GM12875 (cell line): ENCODE data around the gene PTPN20.

Experiments used
- H3K4me3 ChIP-seq: one replicate; pipeline ENCODE4 v1.5.1; 2011; ENCODE audit warnings: low read depth, low read length, control low read depth
- TF ChIP-seq, protein P1 (sequence below): IDR thresholded peaks from 2 replicates; pipeline ENCODE4 v1.5.1; 2011; ENCODE audit warnings: low read depth, mild to moderate bottlenecking, control low read depth, inconsistent platforms, low read length, moderate library complexity, borderline replicate concordance; ENCODE audit not compliant: insufficient read depth

Gene PTPN20

DNA sequence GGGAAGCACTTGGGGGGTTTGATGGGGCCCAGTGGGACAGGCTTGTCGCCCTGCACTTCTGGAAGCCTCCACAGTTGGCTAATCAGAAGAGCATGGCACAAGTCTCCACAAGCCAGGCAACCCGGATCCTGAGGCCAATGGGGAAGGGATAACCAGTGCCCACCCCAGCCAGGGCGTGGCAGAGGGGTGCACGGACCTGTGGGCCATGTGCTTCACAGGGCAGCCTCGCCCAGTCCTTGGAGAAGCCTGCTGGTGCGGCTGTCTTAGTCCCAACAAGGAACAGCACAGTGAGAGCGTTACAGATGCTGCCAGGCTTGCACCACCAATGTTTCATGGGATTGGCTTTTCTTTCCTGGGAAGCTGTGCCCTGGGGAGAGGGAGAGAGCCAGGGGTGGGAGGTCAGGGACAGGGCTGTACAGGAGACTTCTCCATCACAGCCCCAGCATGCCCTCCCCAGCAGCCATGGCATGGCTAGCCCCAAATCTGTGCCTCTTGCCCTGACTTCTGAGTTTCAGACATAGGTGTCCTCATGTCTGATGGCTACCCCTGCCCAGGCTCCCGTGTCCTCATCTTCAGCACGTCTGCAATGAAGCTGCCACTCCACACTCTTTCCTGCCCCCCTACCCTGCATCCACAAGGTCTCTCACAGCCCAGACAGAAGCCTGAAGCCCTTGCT, 116.0 kb downstream of the PTPN20 start:
- no peak overlapping the region for H3K4me3 ChIP-seq
- TF ChIP-seq, protein P1, sequence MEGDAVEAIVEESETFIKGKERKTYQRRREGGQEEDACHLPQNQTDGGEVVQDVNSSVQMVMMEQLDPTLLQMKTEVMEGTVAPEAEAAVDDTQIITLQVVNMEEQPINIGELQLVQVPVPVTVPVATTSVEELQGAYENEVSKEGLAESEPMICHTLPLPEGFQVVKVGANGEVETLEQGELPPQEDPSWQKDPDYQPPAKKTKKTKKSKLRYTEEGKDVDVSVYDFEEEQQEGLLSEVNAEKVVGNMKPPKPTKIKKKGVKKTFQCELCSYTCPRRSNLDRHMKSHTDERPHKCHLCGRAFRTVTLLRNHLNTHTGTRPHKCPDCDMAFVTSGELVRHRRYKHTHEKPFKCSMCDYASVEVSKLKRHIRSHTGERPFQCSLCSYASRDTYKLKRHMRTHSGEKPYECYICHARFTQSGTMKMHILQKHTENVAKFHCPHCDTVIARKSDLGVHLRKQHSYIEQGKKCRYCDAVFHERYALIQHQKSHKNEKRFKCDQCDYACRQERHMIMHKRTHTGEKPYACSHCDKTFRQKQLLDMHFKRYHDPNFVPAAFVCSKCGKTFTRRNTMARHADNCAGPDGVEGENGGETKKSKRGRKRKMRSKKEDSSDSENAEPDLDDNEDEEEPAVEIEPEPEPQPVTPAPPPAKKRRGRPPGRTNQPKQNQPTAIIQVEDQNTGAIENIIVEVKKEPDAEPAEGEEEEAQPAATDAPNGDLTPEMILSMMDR = no peak

DNA sequence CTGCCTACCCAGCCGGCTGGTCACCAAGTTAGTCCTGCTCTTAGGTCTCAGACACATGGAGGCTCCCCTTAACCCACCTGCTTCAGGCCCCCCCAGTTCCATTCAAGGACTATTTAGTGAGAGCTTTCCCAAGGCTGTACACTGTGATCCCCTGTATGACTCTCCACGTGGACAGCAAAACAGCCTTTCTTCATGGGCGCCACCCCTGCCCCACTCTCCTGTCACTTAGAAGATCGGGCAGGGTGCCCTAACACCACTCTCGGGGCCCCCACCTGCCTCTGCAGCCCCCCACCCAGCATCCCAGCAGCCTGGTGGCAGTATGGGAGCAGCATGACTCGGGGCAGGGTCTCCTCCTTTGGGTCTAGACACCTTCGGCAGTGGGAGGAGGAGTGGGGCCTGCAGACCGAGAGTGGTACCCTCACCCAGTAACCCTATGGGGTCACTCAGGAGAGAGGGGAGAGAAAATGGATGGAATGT, 116.6 kb downstream of the PTPN20 start:
- TF ChIP-seq, protein P1 = no peak
- H3K4me3 ChIP-seq = no peak overlapping the region

- TF ChIP-seq, protein P1 = no peak
- H3K4me3 ChIP-seq = no peak overlapping the region
Observed at GRCh38 chr10:47028466-47028865, 117.2 kb downstream of the PTPN20 start.

DNA sequence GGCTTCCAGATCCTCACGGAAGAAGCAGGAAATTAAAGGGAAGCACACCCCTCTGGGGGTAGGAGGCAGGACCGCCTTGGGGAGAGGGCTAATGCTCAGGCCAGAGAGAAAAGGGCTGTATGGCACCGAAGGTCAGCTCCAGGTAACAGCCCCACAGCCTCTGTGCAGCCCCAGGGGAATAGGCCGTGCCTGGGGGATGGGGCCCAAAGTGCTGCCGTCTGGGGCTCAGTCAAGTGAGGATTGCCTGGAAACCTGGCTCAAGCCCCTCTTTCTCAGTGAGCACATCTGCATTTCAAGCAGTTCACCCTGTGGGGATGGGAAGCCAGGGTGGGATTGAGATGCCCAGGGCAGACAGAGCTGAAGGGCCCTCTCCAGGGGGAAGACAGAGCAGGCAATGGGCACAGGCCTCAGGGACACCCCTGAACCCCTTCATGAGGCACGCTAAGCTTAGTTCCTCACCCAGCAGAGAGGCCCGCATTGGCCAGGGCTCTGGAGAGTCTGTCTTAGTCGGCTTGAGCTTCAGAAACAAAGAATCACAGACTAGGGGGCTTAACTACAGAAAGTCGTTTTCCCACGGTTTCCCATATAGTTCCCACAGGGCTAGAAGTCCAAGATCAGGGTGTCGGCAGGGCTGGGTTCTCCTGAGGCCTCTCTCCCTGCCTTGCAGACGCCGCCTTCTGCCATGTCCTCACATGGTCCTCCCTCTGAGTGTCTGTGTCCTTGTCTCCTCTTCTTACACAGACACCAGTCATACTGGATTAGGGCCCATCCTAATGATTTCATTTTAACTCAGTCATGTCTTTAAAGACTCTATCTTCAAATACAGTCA, 118.2 kb downstream of the PTPN20 start:
- H3K4me3 ChIP-seq = no peak overlapping the region
- TF ChIP-seq, protein P1 = no peak

- H3K4me3 ChIP-seq = no peak overlapping the region
- TF ChIP-seq, protein P1 = no peak
Observed at GRCh38 chr10:47030191-47030703, 119.0 kb downstream of the PTPN20 start.

- TF ChIP-seq, protein P1 = 0 out of 2 replicates have a peak, but pooled peaks have one; percentile 19
- H3K4me3 ChIP-seq = no peak overlapping the region
Observed at GRCh38 chr10:47031211-47031900, 120.1 kb downstream of the PTPN20 start.
